B cell (primary cell): Measurements from ENCODE around the gene TTC23. TPM values are rescaled to one million over a fixed set of nuclear protein-coding genes. Genes with fewer than 3 reads are reported as not detected.

Experiments used
- ATAC-seq: fragments of 200-7000 bp; cut with Tn5 transposase; one replicate; pipeline ENCODE4 v1.10.0; 2021; ENCODE audit warnings: low read depth, mild to moderate bottlenecking, moderate number of reproducible peaks, moderate library complexity
- CTCF ChIA-PET: fragments of 350-600 bp; sonication (Branson Sonifier 250); formaldehyde crosslinking; loops from one replicate; lab custom pipeline; 2021; ENCODE audit warnings: antibody characterized with exemption, inconsistent platforms; lab: Charles Lee
- POLR2A ChIA-PET: fragments of 350-600 bp; sonication (Branson Sonifier 250); formaldehyde crosslinking; loops from one replicate; lab custom pipeline; 2021; ENCODE audit warnings: antibody characterized with exemption; lab: Charles Lee
- DNase-seq: peaks from one replicate; pipeline ENCODE4 v3.0.0; 2013
- H2AFZ ChIP-seq: 2 replicates; pipeline ENCODE4 v1.6.1; 2012; ENCODE audit warnings: mild to moderate bottlenecking, low read depth, low read length; ENCODE audit not compliant: insufficient read depth, poor library complexity, severe bottlenecking
- H3K27ac ChIP-seq, 2 donors: 1 replicate in 1 of 2; 2 replicates in 1 of 2; pipeline ENCODE4 v1.5.1; 2012 to 2013; ENCODE audit warnings: low read length in 2 of 2, mild to moderate bottlenecking in 2 of 2, moderate library complexity in 1 of 2
- H3K27me3 ChIP-seq, 4 experiments: fragments of 200-600 bp in 1 of 4; sonication (generic) in 1 of 4; replicated peaks in 1 of 4; 1 replicate in 2 of 4; 2 replicates in 2 of 4; pipeline versions ENCODE4 v1.6.1 to v1.7.0; 2013 to 2016; ENCODE audit warnings: low read length in 3 of 4, mild to moderate bottlenecking in 2 of 4, mixed read lengths in 1 of 4, moderate library complexity in 1 of 4; ENCODE audit not compliant: insufficient read depth in 4 of 4, control insufficient read depth in 3 of 4; ENCODE audit errors: control extremely low read depth in 1 of 4
- H3K36me3 ChIP-seq, 2 experiments: replicated peaks in 1 of 2; 1 replicate in 1 of 2; 2 replicates in 1 of 2; pipeline versions ENCODE4 v1.6.1 to v1.7.1; 2013; ENCODE audit warnings: low read length in 1 of 2; ENCODE audit not compliant: insufficient read depth in 2 of 2, control insufficient read depth in 1 of 2; ENCODE audit errors: control extremely low read depth in 1 of 2, extremely low read depth in 1 of 2
- H3K4me1 ChIP-seq, 2 donors: fragments of 200-600 bp in 1 of 2; sonication (generic) in 1 of 2; 1 replicate in 1 of 2; 2 replicates in 1 of 2; pipeline versions ENCODE4 v1.5.1 to v1.6.1; 2013 to 2017; ENCODE audit warnings: low read length in 2 of 2; ENCODE audit not compliant: control insufficient read depth in 2 of 2, insufficient read depth in 2 of 2
- H3K4me2 ChIP-seq: replicated peaks from 2 replicates; pipeline ENCODE3; 2012; ENCODE audit warnings: mild to moderate bottlenecking, low read depth, low read length; ENCODE audit not compliant: poor library complexity, severe bottlenecking
- H3K4me3 ChIP-seq, 5 experiments: fragments of 200-600 bp in 1 of 5; sonication (generic) in 1 of 5; 1 replicate in 3 of 5; 2 replicates in 2 of 5; pipeline versions ENCODE4 v1.5.1 to v1.7.0; 2011 to 2016; ENCODE audit warnings: low read length in 4 of 5, mild to moderate bottlenecking in 4 of 5, low read depth in 2 of 5, control low read depth in 1 of 5, moderate library complexity in 1 of 5; ENCODE audit not compliant: insufficient read depth in 1 of 5; ENCODE audit errors: control extremely low read depth in 1 of 5, extremely low read depth in 1 of 5
- H3K79me2 ChIP-seq: fragments of 200-600 bp; sonication (generic); one replicate; pipeline ENCODE4 v1.6.0; 2016; ENCODE audit warnings: low read length; ENCODE audit not compliant: control insufficient read depth, insufficient read depth
- H3K9ac ChIP-seq: fragments of 200-600 bp; sonication (generic); 2 replicates; pipeline ENCODE4 v1.6.1; 2017; ENCODE audit warnings: mild to moderate bottlenecking, low read length, moderate library complexity
- H3K9me3 ChIP-seq, 3 donors: one replicate each; pipeline versions ENCODE4 v1.6.1 to v1.7.1; 2013; ENCODE audit warnings: low read length in 2 of 3; ENCODE audit not compliant: control insufficient read depth in 2 of 3, insufficient read depth in 1 of 3; ENCODE audit errors: control extremely low read depth in 1 of 3
- H4K20me1 ChIP-seq: 2 replicates; pipeline ENCODE4 v1.6.0; 2012; ENCODE audit warnings: mild to moderate bottlenecking, low read length; ENCODE audit not compliant: insufficient read depth, control insufficient read depth, poor library complexity, severe bottlenecking
- H3K27ac Mint-ChIP-seq: one replicate; pipeline ENCODE4 v1.8.0; 2021; ENCODE audit warnings: mixed read lengths
- H3K27me3 Mint-ChIP-seq: one replicate; pipeline ENCODE4 v1.8.0; 2021; ENCODE audit warnings: mixed read lengths
- H3K4me1 Mint-ChIP-seq: one replicate; pipeline ENCODE4 v1.8.0; 2021; ENCODE audit warnings: mixed read lengths
- H3K4me3 Mint-ChIP-seq: one replicate; pipeline ENCODE4 v1.8.0; 2021; ENCODE audit warnings: mixed read lengths
- H3K9me3 Mint-ChIP-seq: one replicate; pipeline ENCODE4 v1.8.0; 2022; ENCODE audit warnings: mixed read lengths; ENCODE audit not compliant: insufficient read depth
- CTCF ChIP-seq: fragments of 200-600 bp; IDR thresholded peaks from one replicate; pipeline ENCODE4 v1.8.0; 2022; ENCODE audit warnings: antibody characterized with exemption, mild to moderate bottlenecking
- EZH2 ChIP-seq: IDR thresholded peaks from 2 replicates; pipeline ENCODE4 v1.6.1; 2012; ENCODE audit warnings: borderline replicate concordance, low read depth, mild to moderate bottlenecking, moderate library complexity, low read length; ENCODE audit not compliant: insufficient read depth, poor library complexity, severe bottlenecking
- WGBS: methylation state at CpG from one replicate; pipeline ENCODE4 v1.1.5; 2013; ENCODE audit warnings: missing lambda C conversion rate; ENCODE audit not compliant: insufficient coverage; 5-methylcytosine and 5-hydroxymethylcytosine counted together
- intact Hi-C: fragments of 100-400 bp; cut with micrococcal nuclease; formaldehyde crosslinking; loops from one replicate; pipeline ENCODE4 v1.10.0; 2022
- polyA plus RNA-seq: library from polyadenylated mRNA; depleted of rRNA; stranded (reverse); fragments of >200 nt; gene quantifications from 2 replicates; pipeline ENCODE4 v1.2.3, GENCODE V29; 2012
- total RNA-seq, 2 donors: library from RNA; stranded (reverse); fragments of 120-200 nt in 1 of 2; gene quantifications; 1 replicate in 1 of 2; 2 replicates in 1 of 2; pipeline versions ENCODE4 v1.2.3 to v1.2.4, GENCODE V29; 2013 to 2022

TTC23 gene
- total and polyA plus RNA-seq, 2 donors (not counting 1 experiment from before 2014, with no cell fraction given) = 0.15 to 1.9 TPM

GRCh38 chr15:99279827-99280226, 30.4 kb upstream of the TTC23 start:
- Histone ChIP-seq H3K27me3 (no peaks in the 10 kb centered on the region), H3K4me2 (no peak overlapping the region), H3K36me3 (peaks cover 0 to 2% of the 10 kb centered on the region in 2 experiments), H3K9ac (no peak overlapping the region), H3K4me1 (peaks cover 6 to 10% of the 10 kb centered on the region in 2 donors), H3K79me2 (no peaks in the 10 kb centered on the region), H3K9me3 (peaks cover 0 to 1% (median 0%) of the 10 kb centered on the region in 3 donors), H3K27ac (no peak overlapping the region), H2AFZ (no peak overlapping the region), H4K20me1 (no peaks in the 10 kb centered on the region), H3K4me3 (no peak overlapping the region)
- Mint-ChIP-seq H3K4me1 (peaks cover 18% of the 10 kb centered on the region), H3K27ac (no peak overlapping the region), H3K27me3 (no peaks in the 10 kb centered on the region), H3K9me3 (peaks cover 3% of the 10 kb centered on the region), H3K4me3 (no peak overlapping the region)
- intact Hi-C loops = no loop called here
- ChIA-PET POLR2A (no interaction called here), CTCF (interaction anchor here (0.9 to 1.8 kb wide), 2 partner anchors 425 to 474 kb away, joined by 3 to 11 read pairs; no protein-coding TSS in a partner anchor)
- DNase-seq (no peak), ATAC-seq (no peak)
- TF ChIP-seq CTCF = no peak
- TF ChIP-seq EZH2 = no peak
- WGBS = no CpG with 5 or more reads among the region's 3 CpGs

GRCh38 chr15:99279290-99279689, 29.9 kb upstream of the TTC23 start:
- H3K9me3 Mint-ChIP-seq = peaks cover 3% of the 10 kb centered on the region
- H3K36me3 ChIP-seq = peaks cover 0 to 2% of the 10 kb centered on the region in 2 experiments
- H3K4me3 Mint-ChIP-seq = no peak overlapping the region
- no peak overlapping the region for H2AFZ ChIP-seq
- CTCF ChIA-PET = interaction anchor here (0.9 to 1.8 kb wide), 2 partner anchors 425 to 475 kb away, joined by 3 to 11 read pairs; no protein-coding TSS in a partner anchor
- ATAC-seq = no peak
- peaks cover 18% of the 10 kb centered on the region for H3K4me1 Mint-ChIP-seq
- 0% methylated on average over 1 of the region's 3 CpGs for WGBS
- intact Hi-C loops = no loop called here
- H3K27me3 ChIP-seq = no peaks in the 10 kb centered on the region
- no peak overlapping the region for H3K4me3 ChIP-seq
- peaks cover 6 to 10% of the 10 kb centered on the region in 2 donors for H3K4me1 ChIP-seq
- H3K9me3 ChIP-seq = peaks cover 0 to 1% (median 0%) of the 10 kb centered on the region in 3 donors
- H3K27ac Mint-ChIP-seq = no peak overlapping the region
- H3K27me3 Mint-ChIP-seq = no peaks in the 10 kb centered on the region
- H3K27ac ChIP-seq = no peak overlapping the region
- no peak overlapping the region for H3K9ac ChIP-seq
- H3K4me2 ChIP-seq = no peak overlapping the region
- POLR2A ChIA-PET = no interaction called here
- no peak for DNase-seq
- no peaks in the 10 kb centered on the region for H3K79me2 ChIP-seq
- no peak for TF ChIP-seq CTCF
- TF ChIP-seq EZH2 = no peak
- no peaks in the 10 kb centered on the region for H4K20me1 ChIP-seq
